Stimulated activated CD8-positive, alpha-beta memory T cell treated with anti-CD3 and anti-CD28 coated beads, Interleukin-4, amount 100 ng/mL, for 48 hours (primary cell): ENCODE measurements around the gene MAP2K5.

ENCODE experiments used
- DNase-seq: peaks from one replicate; pipeline ENCODE4 v3.0.0-alpha.2; 2020

Gene MAP2K5

DNA sequence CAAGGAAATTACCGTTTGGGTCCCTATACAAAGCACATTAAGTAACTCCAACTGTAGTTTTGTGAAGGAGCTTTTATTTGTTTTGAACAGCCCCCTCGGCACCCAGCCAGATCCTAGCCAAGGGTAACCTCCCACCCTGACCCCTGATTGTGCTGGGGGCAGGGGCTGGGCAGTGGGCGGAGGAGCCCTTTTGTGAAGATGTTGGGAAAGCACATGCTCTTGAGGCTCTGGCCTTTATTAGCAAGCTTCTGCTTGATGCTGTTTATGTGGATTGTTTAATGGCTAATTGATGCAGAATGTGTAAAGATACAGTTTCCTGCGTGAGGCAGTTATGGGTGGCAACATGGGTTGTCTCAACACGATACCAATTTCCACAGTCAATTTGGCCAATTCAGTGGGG lies 136.5 kb downstream of the MAP2K5 start:
- no peak for DNase-seq

DNA sequence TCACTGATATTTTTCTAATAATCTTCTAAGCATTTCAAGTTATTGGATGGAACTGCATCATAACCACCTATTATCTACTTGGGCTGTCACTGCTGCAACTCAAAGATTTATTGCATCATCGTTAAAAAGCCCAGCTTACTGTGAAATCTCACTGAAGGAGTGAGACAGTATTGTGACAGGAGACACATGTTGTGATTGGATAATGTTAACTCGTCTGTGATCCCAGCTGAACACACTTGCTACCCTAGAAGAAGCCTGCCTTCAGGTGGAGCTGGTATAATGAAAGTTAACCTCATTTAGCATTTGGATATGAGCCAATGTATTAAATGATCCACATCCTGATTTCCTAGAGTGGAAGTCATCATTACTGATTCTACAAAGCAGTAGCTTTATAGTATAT lies 138.1 kb downstream of the MAP2K5 start:
- no peak for DNase-seq

DNA sequence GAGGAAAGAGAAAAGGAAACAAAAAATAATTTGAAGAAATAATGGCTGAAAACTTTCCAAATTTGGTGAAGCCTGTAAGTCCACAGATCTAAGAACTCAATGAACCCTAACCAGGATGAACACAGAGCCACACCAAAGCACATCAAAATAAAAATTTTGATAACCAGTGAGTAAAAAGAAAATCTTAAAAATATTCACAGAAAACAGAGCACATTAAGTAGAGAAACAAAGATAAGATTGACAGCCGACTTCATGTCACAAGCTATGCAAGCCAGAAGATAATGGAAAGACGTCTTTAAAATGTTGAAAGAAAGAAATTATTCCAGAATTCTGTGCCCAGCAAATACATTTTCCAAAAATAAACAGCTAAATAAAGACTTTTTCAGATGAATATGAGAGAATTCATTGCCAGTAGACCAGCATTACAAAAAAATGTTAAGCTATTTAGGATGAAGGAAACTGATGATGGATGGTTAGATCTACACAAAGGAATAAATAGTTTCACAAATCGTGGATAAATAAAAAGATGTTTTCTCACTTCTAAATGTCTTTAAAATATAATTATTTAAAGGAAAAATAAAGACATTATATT lies 142.6 kb downstream of the MAP2K5 start:
- no peak for DNase-seq

DNA sequence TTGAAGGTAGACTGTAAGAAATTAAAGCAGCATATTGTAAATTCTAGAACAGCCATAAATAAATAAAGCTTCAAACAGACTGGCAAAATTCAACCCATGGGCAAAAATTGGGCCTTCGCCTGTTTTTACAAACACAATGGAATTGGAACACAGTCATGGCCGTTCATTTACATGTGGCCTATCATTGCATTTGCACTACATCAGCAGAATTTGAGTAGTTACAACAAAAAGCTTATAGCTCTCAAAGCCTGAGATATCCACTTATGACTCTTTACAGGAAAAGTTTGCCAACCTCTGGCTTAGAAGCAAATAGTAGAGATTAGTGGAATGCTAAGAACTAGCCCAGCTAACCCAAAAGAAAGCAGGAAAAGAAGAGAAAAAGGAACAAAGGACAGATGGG lies 143.2 kb downstream of the MAP2K5 start:
- DNase-seq: no peak

DNA sequence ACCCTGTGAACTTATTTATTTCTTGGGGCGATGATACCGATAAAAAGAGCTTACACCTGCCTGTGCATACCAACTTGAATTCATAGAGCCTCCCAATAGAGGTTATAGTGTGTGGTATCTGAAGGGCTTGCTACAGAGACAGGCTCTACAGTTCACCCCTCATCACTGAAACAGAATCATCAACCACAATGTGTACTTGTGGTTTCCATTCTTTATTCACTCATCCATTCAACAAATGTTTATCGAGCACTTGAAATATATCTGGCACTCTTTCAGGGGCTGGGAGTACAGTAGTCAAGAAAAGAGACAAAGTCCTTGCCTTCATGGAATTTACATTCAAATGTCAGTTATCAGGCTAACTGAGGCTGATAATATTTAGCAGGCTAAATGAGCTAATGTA lies 148.4 kb downstream of the MAP2K5 start:
- DNase-seq: no peak

DNA sequence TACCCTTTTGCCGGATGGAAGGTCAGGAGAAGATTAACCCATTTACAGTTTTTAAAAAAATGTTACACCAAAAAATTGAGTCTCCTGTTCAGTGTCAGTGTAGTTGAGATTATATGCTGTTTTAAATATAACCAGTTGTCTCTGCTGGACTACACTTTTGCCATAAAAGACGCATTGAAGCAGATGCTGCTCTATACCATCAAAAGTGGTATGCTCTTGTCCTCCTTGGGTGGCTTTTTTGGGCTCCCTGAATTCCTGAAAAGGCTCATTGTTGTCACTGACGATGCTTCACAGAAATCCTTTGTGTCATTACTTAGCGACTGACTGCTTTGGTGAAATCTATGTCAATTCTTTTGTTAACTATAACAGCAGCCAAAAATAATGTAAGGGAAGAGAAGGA lies 148.9 kb downstream of the MAP2K5 start:
- DNase-seq: no peak

DNA sequence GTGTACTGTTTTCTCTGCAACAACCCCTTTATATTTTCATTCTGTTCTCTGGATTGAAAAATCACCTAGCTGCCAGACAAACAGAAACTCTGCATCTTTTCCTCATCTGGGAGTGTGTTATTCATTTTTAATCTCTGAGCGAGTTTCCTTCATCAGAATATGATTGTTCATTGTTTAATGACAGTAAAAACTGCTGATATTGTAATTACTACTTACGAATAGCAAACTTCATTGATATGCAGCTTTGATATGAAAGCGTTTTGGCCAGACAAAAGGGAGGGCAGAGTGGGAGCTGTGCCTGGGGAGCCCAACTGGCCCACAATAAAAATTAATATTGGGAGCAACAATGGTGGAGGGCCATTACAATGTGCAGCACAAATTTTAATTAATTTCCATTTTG lies 150.1 kb downstream of the MAP2K5 start:
- DNase-seq: no peak

DNA sequence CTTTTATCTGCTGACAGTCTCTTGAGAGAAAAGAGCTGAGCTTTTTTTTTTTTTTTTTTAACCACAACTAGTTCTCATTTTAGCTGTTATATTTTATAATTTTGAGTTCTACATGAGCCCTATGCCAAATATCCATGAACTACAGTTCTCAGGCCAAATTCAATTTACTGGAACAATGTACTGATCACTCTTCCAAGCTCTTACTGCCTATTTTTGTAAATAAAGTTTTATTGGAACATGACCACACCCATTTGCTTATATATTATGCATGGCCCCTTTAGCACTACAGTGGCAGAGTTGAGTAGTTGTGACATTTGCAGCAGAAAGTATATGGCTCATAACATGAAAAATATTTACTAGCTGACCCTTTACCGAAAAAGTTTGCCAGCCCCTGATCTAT lies 153.6 kb downstream of the MAP2K5 start:
- DNase-seq: no peak

DNA sequence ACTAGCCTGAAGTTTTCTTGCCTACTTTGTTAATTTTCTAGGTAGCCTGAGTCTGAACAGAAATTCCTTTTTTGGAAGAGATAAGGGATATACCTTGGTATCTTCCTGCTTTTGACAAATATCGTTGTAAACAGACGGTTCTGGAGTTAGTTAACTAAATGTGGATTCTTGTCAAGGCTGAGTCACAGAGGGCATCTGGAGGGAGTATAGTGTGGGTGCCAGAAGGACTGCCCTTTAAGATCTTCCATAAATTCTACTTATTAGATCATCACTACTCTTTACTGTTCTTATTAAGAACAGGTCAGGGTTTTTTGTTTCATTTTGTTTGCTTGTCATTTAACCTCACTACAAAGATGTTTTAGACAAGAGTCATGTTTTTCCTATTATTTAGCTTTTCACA lies 157.5 kb downstream of the MAP2K5 start:
- DNase-seq: no peak

DNA sequence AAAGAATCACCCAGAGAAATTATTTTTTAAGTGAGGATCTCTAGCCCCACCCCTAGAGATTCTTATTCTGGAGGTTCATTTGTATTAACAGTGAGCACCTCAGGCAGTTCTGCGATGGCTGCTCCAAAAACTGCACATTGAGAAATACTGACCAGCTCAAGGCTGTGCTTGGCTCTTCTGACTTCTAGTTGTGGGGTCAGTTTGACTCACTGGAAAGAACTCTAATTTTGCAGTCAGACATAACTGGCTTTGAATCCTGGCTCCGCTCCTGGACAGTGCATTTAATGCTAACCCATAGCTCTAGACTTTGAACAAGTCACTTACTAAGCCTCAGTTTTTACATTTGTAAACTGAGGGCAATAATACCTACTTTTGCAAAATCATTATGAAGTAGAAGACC lies 159.2 kb downstream of the MAP2K5 start:
- no peak for DNase-seq

DNA sequence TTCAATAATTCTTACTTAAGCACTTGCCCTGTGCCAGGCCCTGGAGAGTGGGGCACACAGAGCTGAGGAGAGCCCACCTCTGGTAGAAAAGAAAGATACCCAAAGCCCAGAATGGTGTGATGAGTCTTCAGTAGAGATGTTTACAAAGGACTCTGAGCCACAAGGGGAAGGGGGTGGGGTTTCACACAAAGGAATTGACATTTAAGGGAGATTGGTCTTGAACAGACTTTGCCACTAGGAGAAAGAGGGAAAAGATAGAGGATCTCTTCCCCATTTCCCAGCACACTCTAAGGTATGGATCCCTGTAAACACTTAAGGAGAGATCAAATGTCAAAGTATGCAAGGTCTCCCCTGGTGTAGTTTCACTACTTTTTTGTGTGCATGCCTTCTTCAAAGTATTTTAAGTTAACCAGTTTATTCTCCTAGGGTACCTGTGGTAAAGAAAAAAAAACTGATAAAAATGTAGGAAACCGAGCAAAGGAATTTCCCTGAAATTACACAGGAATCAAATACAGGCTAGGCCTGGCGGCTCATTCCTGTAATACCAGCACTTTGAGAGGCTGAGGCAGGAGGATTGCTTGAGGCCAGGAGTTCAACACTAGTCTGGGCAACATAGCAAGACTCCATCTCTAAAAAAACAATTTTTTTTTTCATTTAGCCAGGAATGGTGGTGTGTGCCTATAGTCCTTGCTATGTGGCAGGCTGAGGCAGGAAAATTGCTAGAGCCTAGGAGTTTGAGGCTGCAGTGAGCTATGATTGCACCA lies 165.2 kb downstream of the MAP2K5 start:
- DNase-seq: no peak

DNA sequence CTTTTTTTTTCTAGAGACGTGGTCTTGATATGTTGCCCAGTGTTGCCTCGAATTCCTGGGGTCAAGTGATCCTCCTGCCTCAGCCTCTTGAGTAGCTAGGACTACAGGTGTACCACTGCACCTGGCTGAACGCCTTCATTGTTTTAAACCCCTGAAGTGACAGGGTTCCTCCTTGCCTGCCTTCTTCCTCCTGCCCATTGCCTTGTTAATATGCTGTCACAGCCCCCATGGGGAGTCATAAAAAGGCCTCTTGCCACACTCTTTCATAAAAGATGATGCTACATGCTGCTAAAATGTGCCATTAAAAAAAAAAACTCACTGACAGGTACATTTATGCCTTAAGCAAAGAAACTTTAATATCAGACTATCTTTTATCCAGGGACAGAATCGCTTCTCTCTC lies 166.0 kb downstream of the MAP2K5 start:
- DNase-seq: no peak

DNA sequence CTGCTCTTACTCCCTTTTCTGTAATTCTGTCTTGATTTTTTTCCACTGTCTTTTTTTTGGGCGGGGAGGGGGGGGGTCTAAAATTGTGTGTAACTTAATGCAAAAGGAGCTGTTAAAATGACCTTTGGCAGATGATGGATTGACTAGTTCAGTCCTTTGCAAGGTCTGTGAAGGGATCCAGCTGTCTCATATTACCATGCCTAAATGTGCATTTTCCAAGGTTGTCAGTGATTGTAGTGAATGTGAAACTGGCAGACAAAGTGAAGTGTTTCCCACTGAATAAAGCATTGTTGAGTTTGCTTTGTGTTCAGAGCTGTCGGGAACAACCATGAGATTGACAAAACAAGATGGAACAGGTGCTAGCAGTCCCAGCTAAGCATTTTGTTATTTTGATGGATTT lies 172.7 kb downstream of the MAP2K5 start:
- DNase-seq: no peak

DNA sequence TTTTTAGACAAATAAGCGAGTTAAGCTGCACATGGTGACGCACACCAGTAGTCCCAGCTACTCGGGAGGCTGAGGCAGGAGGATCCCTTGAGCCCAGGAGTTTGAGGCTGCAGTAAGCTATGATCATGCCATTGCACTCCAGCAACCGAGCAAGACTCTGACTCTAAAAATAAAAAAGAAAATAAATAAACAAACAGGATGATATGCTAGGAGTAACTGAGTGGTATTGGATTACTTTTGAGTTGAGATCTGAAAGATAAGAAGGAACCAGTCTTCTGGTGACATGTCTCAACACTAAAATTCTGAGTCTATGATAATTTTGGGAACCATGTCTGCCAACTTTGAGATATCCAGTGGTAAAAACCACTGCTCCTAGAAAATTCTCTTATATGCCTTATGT lies 173.7 kb downstream of the MAP2K5 start:
- no peak for DNase-seq

DNA sequence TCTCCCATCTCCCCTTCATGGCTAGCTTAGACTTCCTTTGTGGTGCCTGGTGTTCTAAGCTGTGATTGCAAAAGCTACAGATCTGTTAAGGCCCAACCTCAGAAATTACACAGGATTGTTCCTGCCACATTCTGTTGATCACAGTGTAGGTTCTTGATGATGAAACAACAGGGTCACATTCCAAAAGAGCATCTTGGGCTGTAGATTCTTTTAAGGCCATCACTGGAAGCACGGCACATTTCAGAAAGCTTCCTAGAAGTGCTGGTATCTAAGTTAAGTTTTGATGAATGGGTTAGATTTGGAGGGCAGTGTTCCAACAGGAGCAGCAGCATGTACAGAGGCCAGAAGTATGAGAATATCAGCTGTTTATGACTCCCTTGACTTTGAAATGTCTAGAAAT lies 175.3 kb downstream of the MAP2K5 start:
- no peak for DNase-seq

DNA sequence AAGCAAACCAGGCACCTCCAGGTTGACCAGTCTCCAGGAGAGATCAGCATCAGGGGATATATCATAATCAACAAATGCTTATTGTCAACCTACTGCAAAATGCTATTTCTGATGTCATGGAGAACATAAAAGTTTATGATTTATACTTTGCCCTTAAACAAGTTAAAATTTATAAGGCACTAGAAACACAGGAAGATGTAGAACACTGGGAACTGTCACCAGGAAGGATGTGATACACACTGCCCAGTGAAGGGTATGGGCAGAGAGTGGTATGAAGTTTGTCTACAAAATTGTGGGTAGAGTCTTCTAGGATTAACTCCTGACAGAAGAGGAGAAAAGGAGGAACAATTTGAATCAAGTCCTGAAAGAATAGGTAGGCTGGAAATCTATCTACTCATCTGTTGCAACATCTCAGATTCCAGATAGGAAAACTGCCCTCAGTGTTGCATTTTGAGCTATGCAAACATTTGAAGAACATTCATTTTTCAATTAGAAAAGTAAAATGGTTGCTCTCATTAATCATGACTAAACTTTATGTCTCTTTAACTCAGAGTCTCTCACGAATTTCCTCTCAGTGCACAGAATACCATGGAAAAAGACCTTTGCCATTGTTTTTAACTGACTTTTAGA lies 176.9 kb downstream of the MAP2K5 start:
- no peak for DNase-seq

DNA sequence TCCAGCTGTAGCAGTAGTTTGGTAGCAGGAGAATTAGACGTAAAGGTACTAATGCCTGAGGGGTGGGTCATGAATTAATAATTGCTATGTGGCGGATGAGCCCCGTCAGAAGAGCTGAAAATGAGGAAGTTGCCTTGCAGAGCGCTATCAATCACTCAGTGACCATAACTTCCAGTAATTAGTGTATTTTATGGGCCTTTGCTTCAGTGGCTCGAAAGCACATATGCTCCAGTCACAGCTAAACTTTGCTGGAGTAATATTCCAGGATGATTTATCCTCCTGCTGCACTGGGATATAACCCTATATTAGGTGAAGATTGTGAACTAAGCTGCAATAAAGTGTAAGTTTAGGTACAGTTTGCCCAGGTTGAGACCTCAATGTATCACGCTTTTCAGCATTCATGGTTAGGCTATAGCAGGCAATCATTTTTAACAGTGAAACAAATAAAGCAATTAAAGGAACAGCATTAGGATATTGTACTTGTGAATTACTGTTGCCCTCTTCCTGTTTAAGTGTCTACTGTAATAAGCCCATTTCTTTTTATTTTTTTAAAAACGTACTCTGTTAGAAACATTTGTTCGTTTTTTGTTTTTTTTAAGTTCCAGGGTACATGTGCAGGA lies 178.2 kb downstream of the MAP2K5 start:
- DNase-seq: no peak

DNA sequence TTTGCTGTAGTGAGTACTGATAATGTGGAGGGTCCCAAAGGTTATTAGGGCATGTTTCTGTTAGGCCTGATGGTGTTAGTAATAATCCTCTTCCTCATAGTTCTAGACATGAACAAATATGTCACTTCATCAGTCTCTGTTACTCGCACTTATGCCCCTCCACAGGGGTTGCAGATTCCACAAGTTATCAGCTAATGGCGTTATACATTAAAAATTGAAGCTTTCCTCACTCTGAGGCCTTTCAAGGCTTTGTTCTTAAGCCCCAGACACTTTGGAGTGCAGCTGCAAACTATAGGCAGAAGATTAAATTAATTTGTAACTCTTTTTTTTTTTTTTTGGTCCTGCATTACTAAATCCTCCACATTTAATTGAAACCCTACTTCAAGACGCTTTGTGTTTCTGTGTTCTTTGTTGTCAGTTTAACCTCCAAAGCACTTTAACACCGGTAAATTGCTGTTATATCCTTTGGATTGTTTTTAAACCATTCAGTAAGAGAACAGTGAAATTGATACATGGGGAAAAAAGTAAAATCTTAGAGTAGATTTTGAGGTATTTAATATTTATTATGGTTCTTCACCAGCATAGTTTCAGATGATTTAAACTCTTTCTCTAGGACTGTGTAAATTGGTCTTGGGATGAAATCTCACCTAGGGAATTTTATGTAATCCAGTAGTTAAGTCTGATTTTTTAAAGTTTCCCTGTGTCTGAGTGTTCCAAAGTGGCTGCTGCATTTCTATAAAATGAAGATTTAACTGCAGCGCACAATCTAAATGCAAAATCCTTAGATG lies 179.7 kb downstream of the MAP2K5 start:
- DNase-seq: no peak

DNA sequence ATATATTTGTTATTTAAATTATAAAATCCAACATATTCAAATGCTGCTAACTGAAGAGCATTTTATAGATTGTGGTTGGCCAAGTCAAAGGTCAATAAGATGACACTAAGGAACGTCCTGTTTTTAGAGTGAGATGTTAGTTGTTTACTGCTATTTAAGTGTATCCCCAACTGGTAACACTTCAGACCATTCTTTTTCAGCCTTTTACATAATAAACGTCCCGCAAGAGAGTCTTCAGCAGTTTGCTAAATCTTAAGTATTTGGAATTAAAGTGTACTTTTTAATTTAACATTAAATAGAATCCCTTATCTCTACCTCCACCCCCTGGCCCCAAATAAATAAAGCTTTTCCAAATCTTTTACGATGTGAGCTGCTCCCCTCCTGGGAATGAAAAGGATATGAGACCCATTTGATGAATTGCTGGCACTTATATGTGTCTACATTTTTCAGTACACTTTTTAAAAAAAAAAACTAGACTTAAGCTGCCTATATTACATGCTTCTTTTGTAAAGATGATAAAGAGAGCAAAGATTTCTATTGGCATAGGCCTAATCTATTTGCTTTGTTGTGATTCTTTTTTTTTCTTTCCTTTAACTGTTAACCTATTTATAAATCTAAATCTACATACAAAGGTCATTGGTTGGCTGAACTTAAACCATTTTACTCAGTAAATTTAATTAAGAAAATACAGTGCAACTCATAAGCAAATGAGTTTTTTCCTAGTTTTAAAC lies 181.0 kb downstream of the MAP2K5 start:
- DNase-seq: no peak

DNA sequence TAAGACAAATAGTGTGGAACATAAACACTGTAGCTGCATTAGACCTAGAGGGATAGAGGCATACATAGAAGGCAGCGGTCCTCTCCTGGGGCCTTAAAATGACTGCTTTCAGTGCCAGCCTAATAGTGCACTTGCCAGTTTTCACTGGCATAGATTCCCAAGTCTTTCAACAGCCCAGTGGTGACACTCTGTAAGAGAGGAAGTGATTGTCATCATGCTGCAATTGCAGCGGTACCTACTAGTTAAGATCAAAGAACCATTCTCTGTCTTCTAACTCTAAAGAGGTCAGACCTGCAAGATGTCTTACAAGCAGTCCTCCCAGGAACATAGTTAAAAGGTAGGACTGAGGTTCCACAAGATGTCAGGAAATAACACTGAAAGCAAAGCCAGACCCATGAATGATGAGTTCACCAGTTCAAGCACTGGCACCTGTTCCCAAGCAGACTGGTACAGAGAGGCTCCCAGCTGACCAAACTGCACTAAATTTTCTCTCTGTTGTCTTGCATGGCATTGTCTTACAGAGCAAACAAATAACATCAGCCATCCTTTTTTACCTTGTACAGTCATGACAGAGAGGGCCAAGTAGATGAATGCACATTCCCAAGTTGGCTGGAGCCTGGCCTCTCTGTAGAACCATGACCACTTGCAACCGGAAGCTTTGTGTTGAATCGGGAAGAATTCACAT lies 182.3 kb downstream of the MAP2K5 start:
- DNase-seq: no peak

DNA sequence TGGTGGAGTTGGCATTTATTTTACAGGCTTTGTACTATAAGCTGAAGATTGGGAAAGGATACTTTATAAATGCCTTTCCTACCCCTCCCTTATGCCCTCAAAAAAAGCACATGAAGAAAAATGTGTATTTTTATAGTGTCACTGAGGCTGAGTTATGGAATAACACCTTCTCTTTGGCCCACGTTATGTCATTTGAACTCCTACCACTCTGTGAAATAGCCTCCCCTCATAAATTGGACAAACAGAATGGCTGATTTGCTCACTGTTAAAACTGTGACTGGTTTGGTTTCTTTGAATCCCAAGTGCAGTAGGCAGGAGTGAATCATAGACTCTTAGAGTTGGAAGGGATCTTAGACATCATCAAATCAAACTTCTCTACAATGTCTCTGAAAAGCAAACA lies 187.6 kb downstream of the MAP2K5 start:
- DNase-seq: no peak
